NT2/D1 (cell line): ENCODE measurements around the gene ZBED6.

Source experiments
- DNase-seq: peaks from one replicate; pipeline ENCODE4 v3.0.0-alpha.2; 2011; ENCODE audit warnings: low read depth, low spot score
- H3K27me3 ChIP-seq: 2 replicates; pipeline ENCODE4 v1.6.0; 2011; ENCODE audit warnings: mild to moderate bottlenecking; ENCODE audit not compliant: insufficient read length, insufficient read depth
- H3K36me3 ChIP-seq: 2 replicates; pipeline ENCODE4 v1.6.1; 2011; ENCODE audit warnings: mild to moderate bottlenecking, low read length, mixed read lengths; ENCODE audit not compliant: insufficient read depth, insufficient read length
- H3K4me1 ChIP-seq: 2 replicates; pipeline ENCODE4 v1.5.1; 2011; ENCODE audit not compliant: insufficient read depth, insufficient read length
- H3K4me3 ChIP-seq: 2 replicates; pipeline ENCODE4 v1.5.1; 2011; ENCODE audit warnings: low read depth; ENCODE audit not compliant: insufficient read length
- H3K9ac ChIP-seq: 2 replicates; pipeline ENCODE4 v1.6.0; 2011; ENCODE audit warnings: low read depth; ENCODE audit not compliant: insufficient read length
- H3K9me3 ChIP-seq: 2 replicates; pipeline ENCODE4 v1.5.1; 2011; ENCODE audit warnings: mild to moderate bottlenecking, low read length; ENCODE audit not compliant: insufficient read depth
- SUZ12 ChIP-seq: IDR thresholded peaks from 2 replicates; pipeline ENCODE4 v1.6.1; 2011; ENCODE audit not compliant: insufficient read length, insufficient read depth; ENCODE audit errors: extremely low read depth
- YY1 ChIP-seq: IDR thresholded peaks from 2 replicates; pipeline ENCODE4 v1.6.1; 2011; ENCODE audit not compliant: insufficient read length, insufficient read depth
- ZNF274 ChIP-seq: IDR thresholded peaks from 2 replicates; pipeline ENCODE4 v1.6.1; 2011; ENCODE audit warnings: mild to moderate bottlenecking, low read depth, low read length

ZBED6 gene

GRCh38 chr1:203772836-203773235 is 22.6 kb upstream of the ZBED6 start:
- H3K4me1 ChIP-seq: peaks cover 12% of the 10 kb centered on the region
- DNase-seq: no peak
- H3K36me3 ChIP-seq: no peaks in the 10 kb centered on the region
- H3K27me3 ChIP-seq: no peaks in the 10 kb centered on the region
- TF ChIP-seq SUZ12 (no peak), YY1 (no peak), ZNF274 (no peak)
- H3K9ac ChIP-seq: no peak overlapping the region
- no peak overlapping the region for H3K4me3 ChIP-seq
- H3K9me3 ChIP-seq: no peaks in the 10 kb centered on the region

DNA sequence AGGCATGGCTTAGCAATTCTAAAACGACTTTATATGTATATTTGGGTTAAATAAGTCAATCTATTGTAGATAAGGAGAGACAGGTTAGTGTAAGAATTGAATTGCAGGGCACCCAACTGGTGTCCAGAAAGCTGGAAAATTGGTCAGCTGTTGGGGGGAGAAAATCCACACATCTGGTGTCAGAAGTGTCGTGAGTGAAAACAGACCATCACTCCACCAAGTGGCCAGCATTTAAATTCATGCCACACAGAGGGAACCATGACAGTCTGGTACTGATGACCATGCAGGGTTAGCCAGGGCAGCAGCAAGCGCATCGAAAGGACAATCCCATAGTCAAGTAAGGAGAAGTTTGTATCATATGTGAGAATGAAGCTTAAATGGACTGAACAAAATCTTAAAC is 18.8 kb upstream of the ZBED6 start:
- Histone ChIP-seq H3K9me3 (no peaks in the 10 kb centered on the region), H3K27me3 (no peaks in the 10 kb centered on the region), H3K4me1 (peaks cover 8% of the 10 kb centered on the region), H3K9ac (no peak overlapping the region), H3K36me3 (no peaks in the 10 kb centered on the region), H3K4me3 (no peak overlapping the region)
- DNase-seq: no peak
- TF ChIP-seq YY1 (no peak), SUZ12 (no peak), ZNF274 (no peak)

DNA sequence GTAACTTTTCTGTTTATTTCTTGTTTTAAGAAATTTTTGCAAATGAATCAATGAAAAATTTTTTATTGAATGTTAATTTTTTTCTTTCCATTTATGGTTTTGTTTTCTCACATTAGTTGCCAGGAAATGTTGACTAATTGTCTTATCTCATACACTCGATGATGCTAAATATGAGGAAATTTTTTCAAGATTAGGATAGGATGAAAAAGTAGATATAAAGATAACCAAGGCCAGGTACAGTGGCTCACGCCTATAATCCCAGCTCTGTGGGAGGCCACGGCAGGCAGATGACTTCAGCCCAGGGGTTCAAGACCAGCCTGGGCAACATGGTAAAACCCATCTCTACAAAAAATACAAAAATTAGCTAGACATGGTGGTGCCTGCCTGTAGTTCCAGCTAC is 17.8 kb upstream of the ZBED6 start:
- no peaks in the 10 kb centered on the region for H3K36me3 ChIP-seq
- TF ChIP-seq YY1 (no peak), ZNF274 (no peak), SUZ12 (no peak)
- peaks cover 3% of the 10 kb centered on the region for H3K4me1 ChIP-seq
- no peaks in the 10 kb centered on the region for H3K27me3 ChIP-seq
- no peak for DNase-seq
- no peak overlapping the region for H3K4me3 ChIP-seq
- H3K9me3 ChIP-seq: no peaks in the 10 kb centered on the region
- H3K9ac ChIP-seq: no peak overlapping the region

DNA sequence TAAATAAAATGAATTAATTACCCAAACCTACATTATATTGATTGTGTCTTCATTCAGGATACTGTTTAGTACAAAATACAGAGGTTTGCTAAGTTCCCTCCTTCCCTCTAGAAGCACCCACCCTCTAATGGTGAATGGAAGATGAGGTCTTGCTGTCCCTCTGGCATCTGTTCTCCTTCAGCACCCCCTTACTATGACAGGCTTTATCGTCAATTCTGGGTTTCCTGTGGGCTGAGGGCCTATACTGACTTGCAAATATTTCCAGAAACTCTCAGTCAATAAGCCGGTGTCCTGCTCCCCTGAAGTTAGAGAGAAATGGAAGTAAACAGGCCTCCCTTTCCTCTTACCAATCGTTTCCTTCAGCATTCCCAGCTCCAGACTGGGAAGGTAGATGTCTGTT is 17.3 kb upstream of the ZBED6 start:
- Histone ChIP-seq H3K4me3 (no peak overlapping the region), H3K4me1 (peaks cover 3% of the 10 kb centered on the region), H3K27me3 (no peaks in the 10 kb centered on the region), H3K9ac (no peak overlapping the region), H3K36me3 (no peaks in the 10 kb centered on the region), H3K9me3 (no peaks in the 10 kb centered on the region)
- TF ChIP-seq ZNF274 (no peak), SUZ12 (no peak), YY1 (no peak)
- DNase-seq: no peak

GRCh38 chr1:203778789-203779188 is 16.6 kb upstream of the ZBED6 start:
- Histone ChIP-seq H3K9ac (no peak overlapping the region), H3K4me3 (no peak overlapping the region), H3K4me1 (peaks cover 2% of the 10 kb centered on the region), H3K9me3 (no peaks in the 10 kb centered on the region), H3K36me3 (no peaks in the 10 kb centered on the region), H3K27me3 (no peaks in the 10 kb centered on the region)
- no peak for DNase-seq
- no peak for TF ChIP-seq YY1
- TF ChIP-seq ZNF274: no peak
- no peak for TF ChIP-seq SUZ12

GRCh38 chr1:203781962-203782361 is 13.5 kb upstream of the ZBED6 start:
- no peak for DNase-seq
- H3K9ac ChIP-seq: no peak overlapping the region
- no peak overlapping the region for H3K4me3 ChIP-seq
- H3K36me3 ChIP-seq: no peaks in the 10 kb centered on the region
- TF ChIP-seq SUZ12 (no peak), YY1 (no peak), ZNF274 (no peak)
- H3K27me3 ChIP-seq: no peaks in the 10 kb centered on the region
- H3K9me3 ChIP-seq: no peaks in the 10 kb centered on the region
- H3K4me1 ChIP-seq: no peaks in the 10 kb centered on the region

DNA sequence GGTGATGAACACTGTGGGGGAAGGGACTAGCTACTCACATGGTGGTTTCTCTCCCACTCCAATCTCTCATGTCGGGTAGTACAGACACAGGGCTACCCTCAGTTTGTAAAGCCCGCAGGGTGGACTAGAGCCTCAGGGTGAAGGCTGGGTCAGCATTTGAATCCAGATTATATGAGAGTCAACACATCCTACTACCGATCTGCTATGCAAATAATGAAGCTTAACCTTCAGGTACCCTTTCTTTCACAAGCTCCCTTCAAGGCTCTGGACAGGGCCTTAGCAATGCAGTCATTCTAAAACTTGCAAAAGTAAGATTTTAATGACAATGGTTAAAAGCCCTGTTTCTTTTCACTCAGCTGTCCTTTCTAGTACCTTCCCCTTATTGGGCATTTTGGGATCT is 5.5 kb upstream of the ZBED6 start:
- Histone ChIP-seq H3K36me3 (no peaks in the 10 kb centered on the region), H3K27me3 (no peaks in the 10 kb centered on the region), H3K9me3 (no peaks in the 10 kb centered on the region), H3K4me1 (no peaks in the 10 kb centered on the region), H3K4me3 (no peak overlapping the region), H3K9ac (no peak overlapping the region)
- TF ChIP-seq YY1 (no peak), ZNF274 (no peak), SUZ12 (no peak)
- no peak for DNase-seq

- Histone ChIP-seq H3K27me3 (no peaks in the 10 kb centered on the region), H3K36me3 (peaks cover 4% of the 10 kb centered on the region), H3K4me1 (no peaks in the 10 kb centered on the region), H3K4me3 (no peak overlapping the region), H3K9me3 (no peaks in the 10 kb centered on the region), H3K9ac (no peak overlapping the region)
- TF ChIP-seq YY1 (no peak), ZNF274 (no peak), SUZ12 (no peak)
- DNase-seq: no peak
These were observed 3.9 kb upstream of the ZBED6 start for GRCh38 chr1:203791498-203791897.
